HL-60/S4 (cell line): ENCODE measurements around the gene TSNAXIP1.
"Not testable (repeated sequence)": the region's sequence is repeated elsewhere in the genome, so short reads cannot be mapped to it uniquely, and the experiment has no call there.

Experiments used
- in situ Hi-C: fragments of 300-500 bp; cut with MboI; formaldehyde crosslinking; loops from 2 replicates; pipeline ENCODE4 v1.14.3; 2022; ENCODE audit warnings: low sequenced_read_pairs

TSNAXIP1 gene

GRCh38 chr16:67833415-67834241 lies 26.9 kb downstream of the TSNAXIP1 start:
- in situ Hi-C loops, result no loop called here

- in situ Hi-C loops, result no loop called here
Measured at GRCh38 chr16:67834242-67834614, 27.5 kb downstream of the TSNAXIP1 start.

- in situ Hi-C loops, result not testable (repeated sequence)
Measured at GRCh38 chr16:67837190-67837589, 30.5 kb downstream of the TSNAXIP1 start.

- in situ Hi-C loops, result no loop called here
Measured at GRCh38 chr16:67837811-67838210, 31.1 kb downstream of the TSNAXIP1 start.

GRCh38 chr16:67841198-67841815 lies 34.6 kb downstream of the TSNAXIP1 start:
- in situ Hi-C loops, result no loop called here

- in situ Hi-C loops, result no loop called here
Measured at GRCh38 chr16:67841816-67842508, 35.3 kb downstream of the TSNAXIP1 start, which contains the start of gene THAP11. THAP11 (plus strand) TSS chr16:67842320; CDS start chr16:67842555, 235 bp downstream.

GRCh38 chr16:67842509-67843342 lies 36.0 kb downstream of the TSNAXIP1 start:
- in situ Hi-C loops, result no loop called here

GRCh38 chr16:67843343-67843765 lies 36.7 kb downstream of the TSNAXIP1 start:
- in situ Hi-C loops, result no loop called here

GRCh38 chr16:67844497-67844896 lies 37.8 kb downstream of the TSNAXIP1 start:
- in situ Hi-C loops, result no loop called here

GRCh38 chr16:67845291-67846062 lies 38.8 kb downstream of the TSNAXIP1 start:
- in situ Hi-C loops, result no loop called here

GRCh38 chr16:67846063-67846319 lies 39.3 kb downstream of the TSNAXIP1 start:
- in situ Hi-C loops, result no loop called here

- in situ Hi-C loops, result no loop called here
Measured at GRCh38 chr16:67846320-67847063, 39.8 kb downstream of the TSNAXIP1 start, which contains the start of gene NUTF2. NUTF2 (plus strand) TSS chr16:67846933; CDS start chr16:67865131, 18,198 bp downstream.

GRCh38 chr16:67847064-67847861 lies 40.6 kb downstream of the TSNAXIP1 start, which contains the start of gene CENPT:
CENPT (minus strand) TSS chr16:67847693; CDS start chr16:67833859, 13,834 bp downstream.
- in situ Hi-C loops, result no loop called here

GRCh38 chr16:67848118-67848517 lies 41.4 kb downstream of the TSNAXIP1 start:
- in situ Hi-C loops, result no loop called here

GRCh38 chr16:67853670-67854069 lies 47.0 kb downstream of the TSNAXIP1 start:
- in situ Hi-C loops, result no loop called here

GRCh38 chr16:67855789-67856188 lies 49.1 kb downstream of the TSNAXIP1 start:
- in situ Hi-C loops, result no loop called here

- in situ Hi-C loops, result no loop called here
Measured at GRCh38 chr16:67856927-67857546, 50.3 kb downstream of the TSNAXIP1 start.
